AG08395 (cell line): ENCODE results near the gene IL17A.
A peak's percentile ranks its signal among the peaks of the same experiment; 100 is the strongest.

Source experiments
- DNase-seq: peaks from one replicate; pipeline ENCODE4 v3.0.0; 2012; ENCODE audit warnings: mixed read lengths, low spot score

IL17A gene

DNA sequence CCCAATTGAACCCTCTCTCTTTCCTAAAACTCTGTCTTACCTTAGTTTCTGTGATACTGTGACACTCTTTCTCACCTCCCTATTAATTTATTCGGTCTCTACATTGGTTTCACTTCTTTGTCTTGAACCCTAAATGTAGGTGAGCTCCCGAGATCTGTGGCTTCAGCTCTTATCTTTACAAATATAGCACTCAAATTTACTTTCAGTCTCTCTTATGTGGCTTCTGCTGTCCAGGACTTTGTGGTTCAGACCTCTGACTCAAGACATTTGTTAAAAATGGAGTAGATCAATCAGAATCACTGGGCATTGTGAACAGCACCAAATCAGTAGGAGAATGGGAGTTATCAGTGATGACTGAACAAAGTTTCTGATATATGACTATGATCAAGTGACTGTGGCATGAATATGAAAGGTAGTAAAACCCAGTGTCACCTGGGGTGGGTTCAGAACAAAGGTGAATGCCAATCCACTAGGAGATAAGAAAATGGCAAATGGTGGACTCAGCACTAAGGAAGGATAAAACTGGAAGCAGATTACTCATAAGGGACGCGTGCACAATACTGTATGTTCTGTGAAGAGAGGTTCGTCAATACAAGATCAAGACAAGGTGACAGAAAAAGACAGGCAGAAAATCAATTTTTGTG, 30.9 kb downstream of the IL17A start:
- no peak for DNase-seq

DNA sequence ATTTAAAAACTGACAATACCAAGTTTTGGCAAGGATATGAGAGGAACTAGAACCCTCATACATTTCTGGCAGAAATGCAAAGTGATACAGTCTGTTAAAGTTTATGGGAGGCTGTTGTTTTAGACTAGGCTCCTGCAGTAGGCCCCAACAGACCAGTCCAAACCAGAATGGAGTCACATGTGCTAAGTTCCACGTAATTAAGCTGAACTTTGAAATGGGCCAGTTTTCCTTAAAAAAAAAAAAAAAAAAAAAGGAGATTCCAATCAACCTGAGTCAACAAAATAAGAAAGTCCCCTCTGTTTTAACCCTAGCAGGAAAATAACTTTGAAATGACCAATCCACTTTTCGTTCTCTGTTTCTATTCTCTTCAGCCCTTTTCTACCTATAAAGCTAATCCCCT, 31.6 kb downstream of the IL17A start:
- no peak for DNase-seq

DNA sequence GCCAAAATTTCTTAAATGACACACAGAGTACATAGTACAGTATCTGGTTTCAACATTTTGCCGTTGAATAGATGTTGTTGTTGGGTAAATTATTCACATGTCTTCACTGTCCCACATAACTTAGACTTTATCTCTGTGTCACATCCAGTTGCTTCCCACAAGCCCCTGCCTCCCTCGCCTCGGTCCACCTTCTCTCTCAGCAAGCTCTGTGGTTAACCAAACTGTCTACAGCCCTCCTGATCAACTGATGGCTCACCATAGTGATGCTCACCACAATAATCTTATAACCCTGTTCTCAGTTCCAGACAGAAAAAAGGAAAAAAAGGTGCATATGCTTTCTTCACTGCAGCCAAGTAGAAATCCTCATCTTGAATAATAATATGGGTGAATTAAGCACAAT, 35.1 kb downstream of the IL17A start:
- DNase-seq = no peak

DNA sequence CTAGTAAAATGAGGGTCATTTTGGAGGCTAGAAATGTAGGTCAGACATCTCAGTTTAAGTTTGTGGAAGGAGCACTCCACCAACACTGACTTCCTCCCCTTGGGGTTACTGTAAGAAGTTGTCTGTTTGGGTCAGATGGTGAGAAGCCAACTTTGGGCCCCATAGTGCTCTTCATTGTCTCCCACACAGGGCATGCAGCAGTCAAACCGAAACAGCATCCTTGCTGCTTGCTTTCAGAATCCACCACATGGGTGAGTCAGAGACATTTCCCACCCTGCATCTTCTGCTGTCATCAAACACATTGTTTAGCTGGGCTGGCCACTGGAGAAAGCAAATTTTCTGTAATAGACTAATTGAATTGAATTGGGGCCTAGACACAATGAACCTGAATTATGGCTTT, 41.3 kb downstream of the IL17A start:
- DNase-seq = no peak

DNA sequence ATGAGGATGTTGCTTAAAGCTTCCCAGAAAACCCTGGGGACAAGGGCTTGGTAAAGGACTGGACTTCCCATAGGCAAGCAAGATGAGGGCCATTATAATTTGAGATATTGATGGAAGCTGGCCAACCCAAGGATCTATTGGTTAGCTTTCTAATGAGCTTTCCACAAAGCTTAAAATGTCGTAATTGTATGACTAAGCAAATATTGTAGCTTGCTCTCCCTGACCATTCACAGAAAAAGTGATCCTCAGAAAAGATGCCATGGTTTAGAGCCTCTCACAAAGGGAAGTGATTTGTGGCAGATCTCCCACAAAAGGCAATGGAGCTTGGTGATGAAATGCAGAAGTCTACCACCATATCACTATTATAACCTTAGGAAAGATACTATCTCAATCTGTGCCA, 44.5 kb downstream of the IL17A start:
- DNase-seq = no peak

DNA sequence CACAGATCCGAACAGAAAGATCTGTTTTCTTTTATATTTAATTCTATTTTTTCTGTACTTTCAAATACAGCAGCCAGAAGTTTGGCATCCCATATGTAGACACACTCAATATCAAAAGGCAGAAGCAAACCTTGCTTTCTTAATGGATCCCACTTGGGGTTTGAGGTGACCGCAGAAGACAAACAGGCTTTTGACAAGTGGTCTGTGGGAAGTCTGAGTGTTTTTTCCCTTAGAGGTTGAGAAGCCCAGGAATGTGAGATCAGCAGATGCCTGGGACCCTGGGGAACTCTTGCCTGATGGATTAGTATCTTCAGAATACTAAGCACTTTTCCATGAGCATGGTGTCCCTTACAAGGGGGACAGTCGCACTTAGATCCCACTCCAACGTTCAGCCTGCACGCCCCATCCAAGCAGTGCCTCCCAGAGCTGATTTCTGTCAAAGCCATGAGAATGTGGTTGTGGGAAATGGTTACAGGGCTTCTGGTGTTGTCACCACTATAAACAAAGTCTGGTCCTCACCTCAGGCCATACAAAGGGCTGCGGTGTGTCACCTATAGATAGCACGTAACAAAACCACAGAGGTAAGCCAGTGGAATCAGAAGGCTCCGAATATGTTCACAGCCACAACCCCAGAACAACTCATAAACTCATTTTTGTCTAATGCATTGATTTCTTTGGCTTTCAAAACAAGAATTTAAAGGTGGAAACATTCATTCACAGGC, 45.4 kb downstream of the IL17A start:
- DNase-seq = no peak

DNA sequence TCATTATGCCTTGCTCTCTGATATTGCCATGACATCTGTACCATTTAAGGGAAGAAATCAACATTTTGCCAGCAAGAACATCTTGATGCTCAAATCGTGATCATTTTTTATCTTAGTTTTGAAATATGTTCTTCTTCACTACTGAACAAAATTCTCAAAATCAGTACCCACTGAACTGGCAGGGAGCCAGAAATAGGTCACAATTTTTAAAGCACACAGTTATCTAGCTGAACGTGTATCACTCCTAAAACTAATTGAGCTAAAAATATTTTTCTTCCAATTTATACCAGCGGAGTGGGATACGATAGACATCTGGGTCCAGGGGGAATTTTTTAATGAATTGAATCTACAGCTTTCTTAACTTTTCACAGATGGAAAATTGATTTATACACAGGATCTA, 46.8 kb downstream of the IL17A start:
- no peak for DNase-seq

DNA sequence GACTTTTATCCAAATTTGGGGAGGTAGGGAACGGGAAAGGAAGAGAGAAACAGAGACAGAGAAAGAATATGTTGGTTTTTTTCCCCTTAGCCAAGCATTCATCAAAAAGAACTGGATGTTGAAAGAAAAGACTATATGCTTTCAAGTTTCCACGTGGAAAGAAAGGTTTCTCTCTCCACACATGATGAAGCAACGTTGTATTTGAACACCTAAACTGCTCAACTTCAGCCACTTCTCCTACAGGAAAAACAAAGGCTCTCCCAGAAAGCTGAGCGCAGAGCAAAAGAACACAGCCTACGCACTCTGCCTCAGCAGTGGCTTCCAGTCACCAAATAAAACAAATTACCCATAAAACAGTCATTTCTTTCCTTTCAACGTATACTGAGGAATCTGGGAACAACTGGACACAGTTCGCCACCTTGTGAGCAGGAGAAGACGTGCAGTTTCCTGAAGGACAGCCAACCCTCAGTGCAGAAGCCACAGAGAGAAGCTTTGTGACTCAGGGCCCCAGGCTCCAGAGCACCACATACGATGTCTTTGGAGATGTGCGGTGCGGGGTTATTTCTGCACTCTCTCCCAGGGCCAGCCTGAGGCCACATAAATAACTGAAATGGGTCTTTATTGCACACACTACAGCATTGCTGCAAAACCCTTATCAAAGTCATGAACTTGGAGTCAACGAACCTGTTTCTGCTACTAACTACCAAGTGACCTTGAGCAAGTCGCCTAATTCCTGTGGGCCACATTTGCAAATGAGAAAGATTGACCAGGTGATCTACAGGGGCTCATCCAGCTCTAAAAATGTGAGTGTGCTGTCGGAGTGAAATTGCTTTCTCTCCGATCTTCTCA, 48.0 kb downstream of the IL17A start:
- DNase-seq = peak; percentile 78
